ENCODE results near the gene TIMP1.

DNA sequence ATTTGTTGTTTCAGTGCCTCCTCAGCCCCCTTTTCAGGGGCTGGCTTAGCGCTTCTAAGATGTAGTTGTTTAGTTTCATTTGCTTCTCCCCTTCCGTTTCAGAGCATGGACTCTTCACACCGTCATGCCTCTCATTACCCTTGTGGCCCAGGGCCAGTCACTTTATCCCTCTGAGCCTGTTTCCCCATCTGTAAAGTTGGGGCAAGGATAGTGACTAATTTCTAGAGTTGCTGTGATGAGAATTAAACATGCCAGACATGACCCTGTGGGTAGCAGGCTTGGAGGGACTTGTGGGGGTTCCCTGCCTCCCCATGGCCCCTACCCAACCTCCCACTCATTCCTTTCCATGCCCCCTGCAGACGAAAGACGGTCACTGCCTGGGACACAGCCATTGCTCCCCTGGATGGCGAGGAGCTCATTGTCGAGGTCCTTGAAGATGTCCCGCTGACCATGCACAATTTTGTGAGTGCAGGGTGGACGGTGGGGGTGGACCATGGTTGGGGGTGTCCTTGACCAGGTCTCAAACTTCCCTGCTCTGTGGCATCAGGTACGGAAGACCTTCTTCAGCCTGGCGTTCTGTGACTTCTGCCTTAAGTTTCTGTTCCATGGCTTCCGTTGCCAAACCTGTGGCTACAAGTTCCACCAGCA lies 17.7 kb upstream of the TIMP1 start:
- TF ChIP-seq, protein P1, sequence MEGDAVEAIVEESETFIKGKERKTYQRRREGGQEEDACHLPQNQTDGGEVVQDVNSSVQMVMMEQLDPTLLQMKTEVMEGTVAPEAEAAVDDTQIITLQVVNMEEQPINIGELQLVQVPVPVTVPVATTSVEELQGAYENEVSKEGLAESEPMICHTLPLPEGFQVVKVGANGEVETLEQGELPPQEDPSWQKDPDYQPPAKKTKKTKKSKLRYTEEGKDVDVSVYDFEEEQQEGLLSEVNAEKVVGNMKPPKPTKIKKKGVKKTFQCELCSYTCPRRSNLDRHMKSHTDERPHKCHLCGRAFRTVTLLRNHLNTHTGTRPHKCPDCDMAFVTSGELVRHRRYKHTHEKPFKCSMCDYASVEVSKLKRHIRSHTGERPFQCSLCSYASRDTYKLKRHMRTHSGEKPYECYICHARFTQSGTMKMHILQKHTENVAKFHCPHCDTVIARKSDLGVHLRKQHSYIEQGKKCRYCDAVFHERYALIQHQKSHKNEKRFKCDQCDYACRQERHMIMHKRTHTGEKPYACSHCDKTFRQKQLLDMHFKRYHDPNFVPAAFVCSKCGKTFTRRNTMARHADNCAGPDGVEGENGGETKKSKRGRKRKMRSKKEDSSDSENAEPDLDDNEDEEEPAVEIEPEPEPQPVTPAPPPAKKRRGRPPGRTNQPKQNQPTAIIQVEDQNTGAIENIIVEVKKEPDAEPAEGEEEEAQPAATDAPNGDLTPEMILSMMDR (IDR thresholded peaks at IDR 0.05; ENCODE audit: poor library complexity), result no peak
- TF ChIP-seq EZH2 (IDR thresholded peaks at IDR 0.05; ENCODE audit: borderline replicate concordance) (no peak), EZH2phosphoT487 (IDR thresholded peaks at IDR 0.05; ENCODE audit: low read depth, severe bottlenecking, unreplicated experiment) (no peak)

Measured in hepatocyte (in vitro differentiated cells).